HG02798 (cell line): ENCODE data around the gene TDRD10.
"Not testable (repeated sequence)": the region's sequence is repeated elsewhere in the genome, so short reads cannot be mapped to it uniquely, and the experiment has no call there.

Source experiments
- ATAC-seq: cut with Tn5 transposase; IDR thresholded peaks from one replicate; pipeline ENCODE4 v1.9.1; 2021; ENCODE audit warnings: mild to moderate bottlenecking; ENCODE audit not compliant: unreplicated experiment, poor library complexity

The TDRD10 gene

DNA sequence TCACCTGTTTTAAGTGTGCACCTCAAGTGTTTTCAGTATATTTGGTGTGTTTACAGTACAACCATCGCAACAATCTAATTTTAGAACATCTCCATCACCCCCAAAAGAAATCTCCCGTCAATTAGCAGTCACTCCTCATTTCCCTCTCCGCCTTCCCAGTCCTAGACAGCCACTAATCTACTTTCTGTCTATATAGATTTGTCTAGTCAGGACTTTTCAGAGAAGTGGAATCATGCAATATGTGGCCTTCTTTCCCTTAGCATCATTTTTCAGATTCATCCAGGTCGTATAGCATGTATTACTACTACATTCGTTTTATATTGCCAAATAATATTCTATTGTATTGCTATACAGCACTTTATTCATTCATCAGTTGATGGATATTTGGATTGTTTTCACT, 1.9 kb downstream of the TDRD10 start:
- no peak for ATAC-seq

DNA sequence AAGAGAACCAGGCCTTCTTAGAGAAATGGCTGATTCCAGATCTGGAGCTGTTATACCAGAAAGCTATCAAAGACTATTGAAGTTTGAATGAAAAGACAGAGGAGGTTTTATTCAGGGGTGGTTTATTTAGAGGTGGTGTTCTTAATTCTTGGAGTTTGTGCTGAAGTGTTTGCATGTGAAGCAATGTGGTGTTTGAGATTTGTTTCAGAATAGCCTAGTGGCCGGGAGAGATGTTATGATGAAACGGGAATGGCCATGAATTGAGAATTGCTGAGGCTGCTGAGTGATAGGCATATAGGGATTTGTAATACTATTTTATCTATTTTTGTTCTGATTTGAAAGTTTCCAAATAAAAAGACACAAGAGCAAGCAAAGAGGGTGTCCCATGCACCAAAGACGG, 10.7 kb downstream of the TDRD10 start:
- no peak for ATAC-seq

DNA sequence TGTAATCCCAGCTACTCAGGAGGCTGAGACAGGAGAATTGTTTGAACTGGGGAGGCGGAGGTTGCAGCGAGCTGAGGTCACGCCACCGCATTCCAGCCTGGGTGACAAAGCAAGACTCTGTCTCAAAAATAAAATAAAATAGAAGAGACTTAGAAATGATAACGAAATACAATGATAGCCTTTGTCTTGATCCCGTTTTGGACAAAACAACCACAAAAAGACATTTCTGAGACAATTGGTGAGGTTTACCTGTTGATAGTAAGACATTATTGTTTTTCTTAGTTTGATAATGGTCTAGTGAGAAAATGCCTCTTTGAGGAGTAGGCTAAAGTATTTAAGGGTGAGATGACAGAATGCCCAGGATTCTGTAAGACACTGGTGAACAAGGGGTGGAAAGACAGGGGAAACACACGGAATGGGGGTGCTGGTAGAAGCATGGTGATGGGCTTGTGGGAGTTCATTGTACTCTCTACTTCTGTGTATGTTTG, 12.1 kb downstream of the TDRD10 start:
- no peak for ATAC-seq

DNA sequence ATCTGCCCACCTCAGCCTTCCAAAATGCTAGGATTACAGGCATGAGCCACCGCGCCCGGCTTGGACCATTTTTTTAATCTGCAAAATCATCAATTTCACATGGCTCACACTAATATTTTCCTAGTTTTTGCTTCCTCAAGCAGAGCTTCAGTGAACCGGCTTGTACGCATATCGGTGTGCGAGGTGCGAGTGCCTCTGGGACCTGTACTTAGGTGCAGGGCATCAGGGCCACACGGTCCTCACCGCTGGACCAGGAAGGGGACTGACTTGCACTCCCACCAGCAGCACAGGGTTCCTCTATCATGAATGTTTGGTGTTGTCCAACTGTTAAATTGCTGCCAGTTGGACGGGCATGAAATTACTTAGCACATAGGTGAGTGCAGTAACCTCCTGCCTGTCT, 15.6 kb downstream of the TDRD10 start:
- no peak for ATAC-seq

DNA sequence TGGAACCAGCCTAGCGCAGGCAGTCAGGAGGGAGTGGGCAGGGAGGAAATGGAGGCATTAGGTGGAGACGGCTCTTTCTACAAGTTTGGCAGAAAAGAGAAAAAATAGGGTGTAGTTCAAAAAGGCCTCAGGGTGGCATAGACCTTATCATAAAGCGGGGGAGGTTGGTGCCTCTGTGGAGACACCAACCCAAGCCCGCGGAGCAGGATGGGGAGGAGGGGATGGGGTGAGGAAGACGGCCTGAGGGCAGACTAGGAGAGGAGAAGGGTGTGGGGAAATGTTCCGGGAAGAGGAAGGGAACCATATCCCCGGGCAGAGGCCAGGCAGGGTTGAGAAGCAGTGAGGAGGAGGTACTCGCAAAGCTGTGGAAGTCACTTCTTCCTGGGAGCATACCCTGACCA, 17.6 kb downstream of the TDRD10 start:
- ATAC-seq = no peak

DNA sequence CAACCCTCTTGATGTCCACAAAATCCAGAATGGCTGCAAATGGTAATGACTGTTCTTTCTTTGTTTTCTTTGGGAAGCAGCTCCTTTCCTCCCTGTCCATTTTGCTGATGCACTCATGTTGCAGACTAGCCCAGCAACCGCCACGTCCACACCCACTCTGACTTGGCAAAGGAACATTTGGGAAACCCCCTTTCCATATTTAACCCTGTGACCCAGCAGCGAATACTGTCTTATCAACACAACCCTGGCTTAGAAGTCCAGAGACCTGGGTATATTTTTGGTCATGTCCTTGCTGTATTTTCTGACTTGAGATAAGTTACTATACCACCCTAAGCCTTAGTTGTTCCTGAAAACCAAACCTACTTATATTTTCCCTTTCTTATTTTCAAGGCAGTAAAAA, 18.3 kb downstream of the TDRD10 start:
- no peak for ATAC-seq

DNA sequence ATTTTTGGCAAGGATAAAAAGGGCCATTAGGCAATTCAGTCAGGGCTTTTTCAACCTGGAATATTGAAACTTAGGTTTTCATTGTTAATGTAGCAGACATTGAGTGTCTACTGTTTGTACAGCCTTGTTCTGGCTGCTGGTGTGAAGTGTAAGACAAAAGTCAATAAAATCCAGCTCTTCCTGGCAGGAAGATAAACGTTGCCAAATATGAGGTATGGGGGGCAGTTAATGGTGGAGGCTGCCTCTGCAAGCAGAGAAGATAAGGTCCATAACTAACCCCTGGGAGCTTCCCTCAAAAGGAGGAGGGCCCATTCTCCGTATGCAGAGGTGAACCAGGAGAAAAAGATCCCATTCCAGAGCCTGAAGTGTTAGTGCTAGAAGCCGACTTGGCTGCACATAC, 19.7 kb downstream of the TDRD10 start:
- no peak for ATAC-seq

DNA sequence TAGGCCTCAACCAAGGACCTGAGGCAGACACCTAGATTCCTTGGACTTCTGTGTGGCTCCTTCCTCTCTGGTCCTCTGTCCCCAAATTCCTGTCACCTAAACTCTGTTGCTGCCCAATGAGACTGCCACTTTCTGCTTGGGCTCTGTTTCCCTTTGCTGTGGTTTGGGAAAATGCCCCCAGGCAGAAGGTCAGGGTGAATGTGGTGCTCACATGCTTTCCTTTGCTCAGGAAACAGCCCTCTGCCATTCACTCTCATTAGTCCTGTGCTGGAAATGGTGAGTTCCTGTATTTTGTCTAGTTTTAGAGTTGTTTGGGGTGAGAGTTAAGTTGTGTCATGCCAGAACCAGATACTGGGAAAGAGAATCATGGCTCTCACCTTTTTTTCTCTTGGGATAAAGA, 22.9 kb downstream of the TDRD10 start:
- no peak for ATAC-seq

DNA sequence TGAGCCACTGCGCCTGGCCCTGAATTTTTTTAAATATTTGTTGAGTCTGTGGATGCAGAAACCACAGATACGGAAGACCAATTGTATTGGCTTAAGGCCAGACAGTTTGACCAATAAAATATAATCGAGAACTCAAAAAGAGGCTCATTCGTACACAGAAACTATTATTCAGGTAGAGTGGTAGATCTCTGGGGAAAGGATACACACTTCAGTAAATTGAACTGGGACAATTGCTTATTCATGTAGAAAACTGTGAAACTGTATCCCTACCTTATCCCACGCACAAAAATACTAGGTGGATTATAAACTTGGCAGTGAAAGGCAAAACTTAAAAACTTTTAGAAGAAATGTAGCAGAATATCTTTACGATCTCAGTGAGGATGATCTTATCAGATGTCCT, 25.2 kb downstream of the TDRD10 start:
- ATAC-seq = no peak

DNA sequence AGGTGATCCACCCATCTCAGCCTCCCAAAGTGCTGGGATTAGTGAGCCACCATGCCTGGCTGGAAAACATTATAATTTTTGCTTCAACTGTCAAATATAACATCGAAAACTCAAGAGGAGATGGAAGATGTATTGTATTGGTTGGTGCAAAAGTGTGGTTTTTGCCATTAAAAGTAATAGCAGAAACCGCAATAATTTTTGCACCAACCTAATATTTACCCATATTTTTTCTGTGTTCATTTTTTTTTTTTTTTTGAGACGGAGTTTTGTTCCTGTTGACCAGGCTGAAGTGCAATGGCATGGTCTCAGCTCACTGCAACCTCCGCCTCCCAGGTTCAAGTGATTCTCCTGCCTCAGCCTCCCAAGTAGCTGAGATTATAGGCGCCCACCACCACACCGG, 27.3 kb downstream of the TDRD10 start:
- no peak for ATAC-seq

DNA sequence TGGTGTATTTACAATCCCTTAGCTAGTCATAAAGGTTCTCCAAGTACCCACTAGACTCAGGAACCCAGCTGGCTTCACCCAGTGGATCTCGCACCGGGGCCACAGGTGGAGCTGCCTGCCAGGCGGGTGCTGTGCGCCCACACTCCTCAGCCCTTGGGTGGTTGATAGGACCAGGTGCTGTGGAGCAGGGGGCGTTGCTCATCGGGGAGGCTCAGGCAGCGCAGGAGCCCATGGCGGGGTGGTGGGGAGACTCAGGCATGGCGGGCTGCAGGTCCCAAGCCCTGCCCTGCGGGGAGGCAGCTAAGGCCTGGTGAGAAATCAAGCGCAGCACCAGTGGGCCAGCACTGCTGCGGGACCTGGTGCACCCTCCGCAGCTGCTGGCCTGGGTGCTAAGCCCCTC, 29.9 kb downstream of the TDRD10 start:
- not testable (repeated sequence) for ATAC-seq

DNA sequence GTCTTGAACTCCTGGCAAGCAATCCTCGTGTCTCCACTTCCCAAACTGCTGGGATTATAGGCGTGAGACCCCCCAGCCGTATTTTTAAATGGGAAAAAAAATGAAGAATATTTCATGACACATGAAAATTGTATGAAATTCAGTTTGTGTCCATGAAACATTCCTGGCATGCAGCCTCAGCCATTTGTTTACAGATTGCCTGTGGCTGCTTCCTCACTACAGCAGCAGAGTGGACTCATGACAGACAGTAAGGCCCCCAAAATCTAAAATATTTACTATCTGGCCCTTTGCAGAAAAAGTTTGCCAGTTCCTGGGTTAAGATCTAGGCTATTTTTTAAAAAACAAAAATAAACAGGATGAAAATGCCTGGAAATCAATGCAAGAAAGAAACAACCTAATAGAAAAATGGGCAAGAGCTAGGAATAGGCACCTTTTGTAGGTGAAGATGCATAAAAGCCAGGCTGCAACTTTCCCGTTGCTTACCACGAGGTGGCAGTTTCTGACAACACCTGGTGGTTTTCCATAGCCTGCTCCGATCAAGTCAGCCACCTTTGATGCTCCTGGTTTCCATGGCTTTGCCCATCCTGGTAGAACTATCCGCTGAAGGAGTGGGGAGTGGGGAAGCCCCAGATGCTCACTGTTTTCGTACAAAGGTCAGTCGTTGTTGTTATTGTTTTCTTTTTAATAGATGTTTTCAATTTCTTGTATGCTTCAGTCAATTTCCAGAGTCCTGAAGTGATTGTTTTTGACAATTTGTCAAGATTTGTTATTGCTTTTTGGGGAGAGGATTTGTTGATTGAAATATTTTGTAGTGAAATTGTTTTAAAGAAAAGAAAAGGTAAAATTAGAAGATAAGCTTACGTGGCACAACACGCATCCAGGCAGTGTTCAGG, 32.2 kb downstream of the TDRD10 start:
- no peak for ATAC-seq

DNA sequence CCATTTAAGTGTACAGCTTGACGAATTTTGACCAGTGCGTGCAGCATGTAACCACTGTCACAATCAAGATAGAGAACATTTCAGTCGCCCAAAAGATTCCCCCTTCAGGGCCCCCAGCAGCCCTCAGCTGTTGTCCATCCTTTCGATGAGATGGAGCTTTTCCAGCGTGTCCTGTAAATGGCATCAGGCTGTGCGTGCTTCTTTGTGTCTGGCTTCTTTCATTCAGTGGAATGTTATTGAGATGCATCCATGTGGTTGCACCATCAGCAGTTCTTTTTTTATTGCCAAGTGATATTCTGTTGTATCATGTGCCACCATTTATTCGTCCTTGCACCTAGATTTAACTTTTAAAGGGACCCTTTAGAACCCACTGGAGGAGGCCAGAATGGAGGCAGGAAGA, 34.6 kb downstream of the TDRD10 start:
- ATAC-seq = no peak

DNA sequence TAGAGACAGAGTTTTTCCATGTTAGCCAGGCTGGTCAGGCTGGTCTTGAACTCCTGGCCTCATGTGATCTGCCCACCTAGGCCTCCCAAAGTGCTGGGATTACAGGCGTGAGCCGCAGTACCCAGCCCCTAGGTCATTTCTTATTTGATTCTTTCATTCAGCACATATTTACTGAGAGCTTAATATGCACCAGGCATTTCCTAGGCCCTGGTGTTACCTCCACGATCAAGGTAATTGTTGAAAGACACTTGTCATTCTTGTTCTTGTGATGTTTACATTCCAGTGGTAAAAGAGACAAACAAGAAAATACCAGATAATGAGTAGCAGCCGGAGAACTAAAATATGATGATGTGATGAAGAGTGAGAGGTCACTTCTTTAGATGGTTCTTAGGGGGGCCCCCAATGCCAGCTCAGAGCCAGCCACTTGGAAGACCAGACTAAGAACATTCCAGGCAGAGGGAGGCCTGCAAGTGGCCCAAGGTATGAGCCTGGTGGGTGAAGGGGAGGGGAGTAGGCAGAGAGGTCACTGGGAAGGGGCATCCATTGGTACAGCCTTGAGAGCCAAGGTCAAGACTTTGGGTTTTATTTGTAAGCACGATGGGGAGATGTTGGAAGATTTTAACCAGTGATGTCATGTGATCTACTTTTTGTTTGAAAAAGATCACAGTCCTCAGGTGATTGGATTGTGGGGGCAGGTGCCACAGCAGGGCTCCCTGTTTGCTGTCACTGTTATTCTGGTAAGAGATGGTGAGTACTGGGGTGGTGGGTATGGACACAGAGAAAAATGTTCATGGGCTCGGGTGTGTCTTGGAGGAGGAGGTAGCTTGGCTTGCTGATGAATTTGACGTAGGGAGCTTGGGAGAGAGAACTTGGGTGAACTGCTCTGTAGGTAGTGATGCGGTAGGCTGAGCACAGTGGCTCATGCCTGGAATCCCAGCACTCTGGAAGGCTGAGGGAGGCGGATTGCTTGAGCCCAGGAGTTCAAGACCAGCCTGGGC, 37.8 kb downstream of the TDRD10 start:
- ATAC-seq = no peak

DNA sequence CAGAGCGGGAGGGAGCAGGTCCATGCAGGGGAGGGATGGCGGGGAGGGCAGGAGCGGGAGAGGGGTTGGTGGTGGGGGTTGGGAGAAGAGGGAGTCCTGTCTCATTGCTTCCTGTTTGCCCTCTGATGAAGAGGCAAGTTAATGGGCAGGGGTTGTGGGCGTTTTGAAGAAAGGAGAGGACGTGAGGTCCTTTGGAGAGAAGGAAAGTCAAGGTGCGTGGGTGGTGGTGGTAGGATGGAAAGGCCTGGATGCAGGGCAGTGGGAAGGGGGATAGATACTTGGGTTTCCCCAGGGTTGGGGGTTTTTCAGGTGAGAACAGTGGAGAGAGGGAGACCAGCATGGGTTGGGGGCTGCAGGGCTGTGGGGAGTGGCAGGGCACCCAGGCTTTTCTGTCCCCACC, 39.2 kb downstream of the TDRD10 start:
- no peak for ATAC-seq

DNA sequence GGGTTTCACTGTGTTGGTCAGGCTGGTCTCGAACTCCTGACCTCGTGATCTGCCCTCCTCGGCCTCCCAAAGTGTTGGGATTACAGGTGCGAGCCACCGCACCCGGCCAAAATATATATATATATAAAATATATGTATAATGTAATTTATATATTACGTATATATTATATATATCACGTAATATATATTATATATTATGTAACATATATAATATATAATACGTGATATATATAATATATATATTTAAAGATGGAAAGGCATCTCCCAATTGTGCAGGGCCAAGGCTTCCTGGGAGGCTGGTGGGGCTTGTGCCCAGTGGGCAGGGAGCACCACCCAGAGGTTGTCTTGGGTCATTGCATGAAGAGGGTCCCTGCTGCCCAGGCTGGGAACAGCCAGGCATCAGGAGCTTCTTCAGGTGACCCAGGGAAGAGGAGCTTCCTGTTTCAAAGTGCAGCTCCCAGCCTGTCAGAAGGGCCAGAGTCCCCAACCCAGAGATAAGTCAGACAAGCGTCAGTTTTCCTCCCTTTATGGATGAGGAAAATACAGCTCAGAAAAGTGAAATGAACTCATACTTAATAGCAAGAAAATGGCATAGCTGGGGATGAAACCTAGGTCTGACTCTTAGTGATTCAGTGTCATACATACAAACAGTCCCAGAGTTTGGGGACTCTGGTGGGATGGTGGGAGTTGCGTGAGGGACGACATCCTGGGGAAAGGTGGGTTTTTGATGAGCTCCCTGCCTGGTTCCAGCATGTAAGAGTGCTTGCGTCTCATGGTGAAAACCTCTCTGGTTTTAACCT, 44.4 kb downstream of the TDRD10 start:
- no peak for ATAC-seq

DNA sequence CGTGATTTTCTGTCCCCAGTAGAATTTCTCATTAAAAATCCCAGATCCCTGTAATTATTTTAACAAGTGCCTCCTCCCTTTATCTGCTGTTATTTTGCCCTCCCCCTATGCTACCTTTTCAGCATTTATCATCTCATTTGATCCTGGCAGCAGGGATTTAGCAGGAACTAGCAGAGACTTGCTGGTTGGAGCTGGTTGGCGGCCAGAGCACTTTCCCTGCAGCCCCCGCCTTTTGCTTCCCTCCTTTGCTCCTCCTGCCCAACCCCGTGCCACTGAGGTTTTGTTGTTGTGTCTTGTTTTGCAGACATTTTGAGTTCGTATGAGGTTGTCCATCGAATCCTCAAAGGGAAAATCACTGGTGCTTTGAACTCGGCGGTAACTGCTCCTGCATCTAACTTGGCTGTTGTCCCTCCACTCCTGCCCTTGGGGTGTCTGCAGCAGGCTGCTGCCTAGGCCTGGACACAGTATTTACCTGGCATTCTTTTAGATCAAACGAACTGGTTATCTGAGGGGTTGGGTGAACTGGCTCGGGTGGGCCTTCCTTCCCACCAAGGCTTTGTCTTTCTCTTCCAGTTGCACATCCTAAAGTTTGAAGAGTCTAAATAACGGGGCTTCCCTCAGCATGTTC, 45.2 kb downstream of the TDRD10 start:
- no peak for ATAC-seq

DNA sequence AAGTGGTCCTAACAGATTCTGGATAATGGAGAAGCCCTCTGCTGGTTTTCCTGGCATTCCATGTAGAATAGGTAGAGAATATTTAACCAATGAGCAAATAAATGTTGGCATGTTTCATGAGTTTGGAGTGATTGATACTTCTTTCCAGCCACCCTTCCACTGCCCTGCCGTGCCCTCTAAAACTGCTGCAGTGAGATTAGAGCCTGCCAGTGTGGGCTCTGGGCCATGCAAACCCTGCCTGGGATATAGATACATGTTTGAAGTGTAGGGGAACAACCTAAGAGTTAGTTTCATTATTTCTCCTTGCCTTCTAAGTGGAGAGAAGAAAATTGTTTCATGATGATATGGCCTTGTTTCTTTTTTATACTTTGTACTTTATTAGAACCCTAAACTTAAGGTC, 46.0 kb downstream of the TDRD10 start:
- no peak for ATAC-seq

DNA sequence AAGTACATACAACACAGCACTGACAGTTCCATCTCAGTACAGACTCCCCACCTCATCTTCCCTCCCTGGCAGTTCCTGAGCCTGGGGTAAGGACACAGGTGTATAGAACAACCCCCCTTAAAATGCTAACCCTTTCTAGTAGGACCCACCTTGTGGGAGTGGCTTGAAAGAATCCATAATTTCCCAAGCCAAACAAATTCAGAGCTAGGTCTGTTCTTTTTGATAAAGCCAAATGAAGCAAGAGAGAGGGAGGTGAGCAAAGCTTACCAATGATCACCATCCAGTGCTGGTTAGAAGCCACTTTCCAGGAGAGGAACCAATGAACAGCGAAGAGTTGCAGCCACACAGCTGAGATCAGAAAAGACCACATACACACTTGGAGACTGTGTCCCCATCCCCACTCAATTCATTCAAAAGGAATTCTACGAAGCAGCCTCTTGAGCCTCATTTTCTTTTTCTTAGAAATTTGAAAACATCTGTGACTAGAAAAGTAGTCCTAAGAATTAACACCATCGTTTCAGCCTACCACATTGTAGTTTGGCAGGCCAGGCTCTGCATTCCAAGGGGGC, 47.3 kb downstream of the TDRD10 start:
- ATAC-seq = no peak

DNA sequence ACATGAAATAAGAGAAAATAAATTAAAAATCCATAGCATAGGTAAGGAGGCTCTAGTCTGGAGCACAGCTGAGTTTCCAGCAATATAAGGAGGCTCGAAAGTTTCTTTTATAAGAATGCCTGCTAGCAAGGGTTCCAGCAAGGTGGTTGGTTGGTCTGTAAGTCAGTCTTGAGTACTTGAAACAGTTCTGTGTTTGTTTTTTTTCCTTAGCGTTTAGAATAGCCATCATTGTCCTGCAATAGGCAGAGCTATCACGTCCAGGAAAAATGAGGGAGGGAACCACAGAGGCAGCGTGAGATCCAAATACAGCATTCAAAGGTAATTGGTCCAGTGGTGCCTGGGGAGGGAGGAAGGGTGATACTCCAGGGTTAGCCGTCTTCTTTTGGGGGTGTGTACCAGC, 48.1 kb downstream of the TDRD10 start:
- no peak for ATAC-seq
